Jurkat, Clone E6-1 (cell line): ENCODE results near the gene DES.

Experiments
- DNase-seq: peaks from one replicate; pipeline ENCODE4 v3.0.0-alpha.2; 2011; ENCODE audit warnings: low read depth, low spot score
- H3K4me3 ChIP-seq: 2 replicates; pipeline ENCODE4 v1.5.1; 2011; ENCODE audit warnings: mild to moderate bottlenecking, low read length, control low read depth, moderate library complexity

The DES gene

DNA sequence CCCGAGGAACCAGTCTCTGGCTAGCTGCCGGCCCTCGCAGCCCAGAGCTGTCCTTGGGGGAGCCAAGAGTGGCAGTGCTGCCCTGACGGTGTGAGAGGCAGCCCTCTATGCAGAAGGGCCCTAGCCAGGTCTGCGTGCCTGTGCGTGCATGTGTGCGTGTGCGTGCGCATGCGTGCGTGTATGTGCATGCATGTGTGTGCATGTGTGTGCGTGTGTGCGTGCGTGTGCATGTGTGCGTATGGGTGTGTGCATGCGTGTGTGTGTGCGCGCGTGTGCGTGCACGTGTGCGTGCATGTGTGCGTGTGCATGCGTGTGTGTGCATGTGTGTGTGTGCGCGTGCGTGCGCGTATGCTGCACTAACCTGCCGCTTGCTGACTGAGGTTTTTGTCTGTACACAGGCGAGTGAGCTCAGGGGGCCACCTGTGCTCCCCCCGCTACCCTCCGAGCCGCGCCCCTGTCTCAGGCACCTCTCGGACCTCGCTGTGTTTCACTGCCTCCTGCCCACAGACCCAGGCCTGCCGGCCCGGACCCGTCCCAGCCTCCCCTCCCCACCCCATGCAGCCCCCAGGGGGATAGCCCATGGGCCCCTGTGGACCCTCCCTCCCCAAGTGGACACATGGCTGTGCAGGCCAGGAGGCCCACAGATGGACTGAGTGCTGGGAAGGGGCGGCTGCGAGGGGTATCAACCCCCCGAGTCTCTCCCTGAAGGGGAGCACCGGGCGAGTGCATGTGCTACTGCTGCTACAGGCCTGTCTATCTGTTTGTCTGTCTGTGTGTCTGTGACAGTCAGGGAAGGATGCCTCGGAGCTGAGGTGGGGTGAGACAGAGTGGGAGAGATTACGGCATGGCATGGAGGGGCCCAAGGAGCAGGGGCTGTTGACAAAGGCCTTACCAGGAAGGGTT, 47.7 kb downstream of the DES start:
- no peak for DNase-seq
- H3K4me3 ChIP-seq: no peak overlapping the region

DNA sequence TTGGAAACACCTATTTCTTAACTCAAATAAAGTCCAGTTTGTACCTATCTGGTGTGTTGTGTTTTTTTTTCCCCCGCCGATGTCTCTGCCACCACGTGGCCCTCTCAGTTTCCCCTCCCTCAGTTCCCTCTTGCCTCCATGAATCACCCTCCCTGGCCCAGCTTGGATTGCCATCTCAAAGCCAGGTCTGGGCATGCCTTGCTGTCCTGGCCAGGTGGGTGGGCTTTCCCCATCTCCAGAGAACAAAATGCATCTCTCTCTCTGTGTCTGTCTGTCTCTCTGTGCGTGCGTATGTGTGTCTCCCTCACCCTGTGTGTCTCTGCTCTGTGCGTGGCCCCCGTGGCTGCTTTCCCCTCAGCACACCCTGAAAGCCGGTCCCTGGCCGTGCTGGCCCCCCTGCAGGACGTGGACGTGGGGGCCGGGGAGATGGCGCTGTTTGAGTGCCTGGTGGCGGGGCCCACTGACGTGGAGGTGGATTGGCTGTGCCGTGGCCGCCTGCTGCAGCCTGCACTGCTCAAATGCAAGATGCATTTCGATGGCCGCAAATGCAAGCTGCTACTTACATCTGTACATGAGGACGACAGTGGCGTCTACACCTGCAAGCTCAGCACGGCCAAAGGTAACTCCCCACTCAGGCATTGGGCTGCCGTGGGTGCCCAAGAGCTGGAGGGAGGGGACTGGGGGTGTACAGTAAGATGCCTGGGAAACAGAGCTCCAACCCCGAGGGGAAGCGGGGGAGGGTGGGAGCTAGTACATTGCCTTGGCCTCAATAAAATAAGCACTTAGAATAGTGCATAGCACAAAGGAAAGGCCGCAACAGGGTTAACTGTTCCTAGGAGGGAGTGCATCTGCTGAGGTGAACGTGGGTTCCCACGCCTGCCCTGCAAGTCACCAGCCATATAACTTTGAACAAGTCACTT, 48.9 kb downstream of the DES start:
- H3K4me3 ChIP-seq: no peak overlapping the region
- no peak for DNase-seq

- no peak for DNase-seq
Measured at GRCh38 chr2:219467736-219468075, 49.5 kb downstream of the DES start.

DNA sequence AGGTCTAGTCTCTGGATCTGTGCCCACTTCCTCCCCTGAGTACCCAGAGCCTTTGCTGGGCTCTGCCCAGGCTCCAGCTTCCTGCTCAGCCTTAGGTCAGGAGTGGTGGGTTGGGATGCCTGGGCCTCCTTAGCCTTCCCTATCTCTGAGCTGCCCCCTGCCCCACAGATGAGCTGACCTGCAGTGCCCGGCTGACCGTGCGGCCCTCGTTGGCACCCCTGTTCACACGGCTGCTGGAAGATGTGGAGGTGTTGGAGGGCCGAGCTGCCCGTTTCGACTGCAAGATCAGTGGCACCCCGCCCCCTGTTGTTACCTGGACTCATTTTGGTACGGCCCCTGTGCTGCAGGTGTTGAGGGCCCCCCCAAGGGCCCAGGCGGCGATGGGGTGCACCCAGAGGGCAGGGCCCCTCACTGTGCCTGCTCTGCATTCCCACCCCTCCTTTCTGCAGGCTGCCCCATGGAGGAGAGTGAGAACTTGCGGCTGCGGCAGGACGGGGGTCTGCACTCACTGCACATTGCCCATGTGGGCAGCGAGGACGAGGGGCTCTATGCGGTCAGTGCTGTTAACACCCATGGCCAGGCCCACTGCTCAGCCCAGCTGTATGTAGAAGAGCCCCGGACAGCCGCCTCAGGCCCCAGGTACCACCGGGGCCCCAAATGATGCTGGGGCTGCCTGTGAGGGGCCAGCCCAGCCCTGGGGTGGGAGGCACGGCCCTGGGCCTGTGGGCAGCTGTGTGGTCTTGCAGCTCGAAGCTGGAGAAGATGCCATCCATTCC, 50.4 kb downstream of the DES start:
- H3K4me3 ChIP-seq: no peak overlapping the region
- no peak for DNase-seq

More at GRCh38 chr2:219467736-219468075, 49.5 kb downstream of the DES start:
- H3K4me3 ChIP-seq: no peak overlapping the region

DNA sequence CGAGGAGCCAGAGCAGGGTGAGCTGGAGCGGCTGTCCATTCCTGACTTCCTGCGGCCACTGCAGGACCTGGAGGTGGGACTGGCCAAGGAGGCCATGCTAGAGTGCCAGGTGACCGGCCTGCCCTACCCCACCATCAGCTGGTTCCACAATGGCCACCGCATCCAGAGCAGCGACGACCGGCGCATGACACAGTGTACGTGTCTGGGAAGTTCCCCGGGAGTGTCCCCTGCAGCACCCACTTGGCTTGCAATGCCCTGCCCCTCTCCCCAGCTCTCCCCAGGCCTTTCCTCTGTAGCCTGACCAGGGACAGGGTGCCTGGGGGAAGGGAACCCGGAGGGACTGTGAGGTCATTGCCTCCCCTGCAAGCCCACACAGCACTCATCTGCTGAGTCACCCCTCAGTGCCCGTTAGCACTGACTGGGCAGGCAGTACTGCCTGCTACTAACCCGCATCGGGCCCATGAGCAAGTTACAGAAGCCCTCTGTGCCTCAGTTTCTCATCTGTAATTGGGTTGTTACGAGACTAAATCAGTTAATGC, 51.1 kb downstream of the DES start:
- H3K4me3 ChIP-seq: no peak overlapping the region
- DNase-seq: no peak

DNA sequence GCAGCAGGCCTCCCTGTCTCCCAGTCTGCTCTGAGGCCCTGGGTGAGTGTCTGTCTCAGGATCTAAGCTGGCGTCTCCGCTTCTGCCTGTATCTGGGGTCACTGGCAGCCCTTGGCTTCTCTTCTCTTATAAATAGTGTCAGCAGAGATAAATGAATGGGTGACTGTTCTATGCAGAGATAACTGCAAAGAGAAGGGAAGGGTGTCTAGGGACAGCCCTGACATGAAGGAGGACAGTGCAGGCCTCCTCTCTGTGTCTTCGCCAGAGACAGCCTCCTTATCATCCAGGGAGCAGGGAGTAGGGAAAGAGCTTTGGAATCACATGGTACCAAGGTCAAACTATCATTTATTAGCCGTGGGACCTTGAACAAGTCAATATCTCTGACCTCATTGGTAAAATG, 52.3 kb downstream of the DES start:
- no peak overlapping the region for H3K4me3 ChIP-seq
- DNase-seq: no peak

DNA sequence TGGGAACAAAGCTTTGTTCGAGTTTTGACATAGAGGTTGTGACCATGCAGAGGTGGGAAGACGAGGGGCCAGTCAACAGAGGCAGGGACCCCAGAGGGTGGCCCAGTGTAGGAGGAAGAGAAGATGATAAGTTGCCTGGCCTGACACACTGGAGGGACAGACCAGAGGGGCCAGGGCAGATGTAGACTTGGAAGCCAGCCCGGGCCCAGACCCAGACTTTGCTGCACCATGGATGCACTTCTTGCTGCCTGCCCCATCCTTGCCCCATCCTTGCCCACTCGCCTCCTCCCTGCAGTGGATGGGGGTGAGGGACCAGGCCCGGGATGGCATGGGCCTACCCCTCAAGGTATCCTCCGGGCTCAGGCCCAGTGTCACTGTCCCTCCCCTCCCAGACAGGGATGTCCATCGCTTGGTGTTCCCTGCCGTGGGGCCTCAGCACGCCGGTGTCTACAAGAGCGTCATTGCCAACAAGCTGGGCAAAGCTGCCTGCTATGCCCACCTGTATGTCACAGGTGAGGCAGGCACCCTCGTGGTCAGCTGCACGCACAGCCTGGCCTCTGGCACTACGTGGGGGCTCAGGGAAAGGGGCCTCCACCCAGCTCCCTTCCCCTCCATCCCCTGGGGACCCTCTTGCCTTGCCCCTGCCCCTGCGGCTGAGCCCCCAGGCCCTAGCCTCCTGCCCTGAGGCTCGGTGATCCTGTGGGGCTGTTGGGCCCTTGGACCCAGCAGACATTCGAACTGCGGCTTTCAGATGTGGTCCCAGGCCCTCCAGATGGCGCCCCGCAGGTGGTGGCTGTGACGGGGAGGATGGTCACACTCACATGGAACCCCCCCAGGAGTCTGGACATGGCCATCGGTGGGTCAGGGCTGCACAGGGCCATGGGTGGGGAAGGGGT, 53.5 kb downstream of the DES start:
- DNase-seq: no peak
- H3K4me3 ChIP-seq: no peak overlapping the region

- no peak overlapping the region for H3K4me3 ChIP-seq
- no peak for DNase-seq
Measured at GRCh38 chr2:219472629-219473187, 54.5 kb downstream of the DES start.

- no peak overlapping the region for H3K4me3 ChIP-seq
- DNase-seq: no peak
Measured at GRCh38 chr2:219473511-219473910, 55.3 kb downstream of the DES start.

- no peak for DNase-seq
- H3K4me3 ChIP-seq: no peak overlapping the region
Measured at GRCh38 chr2:219474285-219475060, 56.3 kb downstream of the DES start.

DNA sequence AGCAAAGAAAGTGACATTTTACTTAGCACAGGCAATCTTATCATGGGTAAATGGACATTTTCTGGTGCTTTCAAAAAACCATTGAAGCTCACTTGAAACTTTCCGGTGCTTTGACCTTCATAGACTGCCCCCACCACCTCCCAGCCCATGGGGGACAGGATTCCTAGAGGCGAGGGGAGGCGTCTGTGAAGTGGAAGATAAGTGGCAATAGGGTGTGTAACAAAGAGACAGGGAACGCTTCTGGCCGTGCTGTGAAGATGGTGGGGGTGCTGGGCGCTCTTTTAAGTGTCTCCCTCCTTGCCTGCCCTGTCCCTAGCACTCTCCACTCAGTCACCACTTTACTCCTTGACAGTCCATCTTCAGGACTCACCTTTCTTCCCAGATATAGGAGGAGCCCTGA, 57.1 kb downstream of the DES start:
- no peak for DNase-seq
- no peak overlapping the region for H3K4me3 ChIP-seq

GRCh38 chr2:219475697-219476651, 57.8 kb downstream of the DES start:
- no peak overlapping the region for H3K4me3 ChIP-seq
- no peak for DNase-seq
